NT2/D1 (cell line): ENCODE data around the gene B4GALNT4.

ENCODE experiments used
- SUZ12 ChIP-seq: IDR thresholded peaks from 2 replicates; pipeline ENCODE4 v1.6.1; 2011; ENCODE audit not compliant: insufficient read length, insufficient read depth; ENCODE audit errors: extremely low read depth
- YY1 ChIP-seq: IDR thresholded peaks from 2 replicates; pipeline ENCODE4 v1.6.1; 2011; ENCODE audit not compliant: insufficient read length, insufficient read depth
- ZNF274 ChIP-seq: IDR thresholded peaks from 2 replicates; pipeline ENCODE4 v1.6.1; 2011; ENCODE audit warnings: mild to moderate bottlenecking, low read depth, low read length

GRCh38 chr11:406796-407650 lies 37.7 kb downstream of the B4GALNT4 start:
- TF ChIP-seq ZNF274 (no peak), SUZ12 (no peak), YY1 (no peak)
